ENCODE data around the gene TMEM69.
"Not testable (repeated sequence)": the region's sequence is repeated elsewhere in the genome, so short reads cannot be mapped to it uniquely, and the experiment has no call there.

TMEM69 gene

GRCh38 chr1:45716700-45717099, 28.7 kb downstream of the TMEM69 start:
- FAIRE-seq (no peak), DNase-seq (ENCODE audit: insufficient read length, low spot score) (no peak)
- TF ChIP-seq CTCF (IDR thresholded peaks at IDR 0.05; ENCODE audit: insufficient read depth, missing control alignments): no peak

- FAIRE-seq; DNase-seq (ENCODE audit: insufficient read length, low spot score): not testable (repeated sequence)
These were observed 29.4 kb downstream of the TMEM69 start for GRCh38 chr1:45717386-45717785.

GRCh38 chr1:45718289-45718688, 30.3 kb downstream of the TMEM69 start:
- FAIRE-seq: no peak
- no peak for DNase-seq (ENCODE audit: insufficient read length, low spot score)
- TF ChIP-seq CTCF (IDR thresholded peaks at IDR 0.05; ENCODE audit: insufficient read depth, missing control alignments): no peak

- no peak for TF ChIP-seq CTCF (IDR thresholded peaks at IDR 0.05; ENCODE audit: insufficient read depth, missing control alignments)
- no peak for DNase-seq (ENCODE audit: insufficient read length, low spot score)
- FAIRE-seq: no peak
These were observed 33.2 kb downstream of the TMEM69 start for GRCh38 chr1:45721207-45721606.

- no peak for TF ChIP-seq CTCF (IDR thresholded peaks at IDR 0.05; ENCODE audit: insufficient read depth, missing control alignments)
- FAIRE-seq: no peak
- no peak for DNase-seq (ENCODE audit: insufficient read length, low spot score)
These were observed 34.8 kb downstream of the TMEM69 start for GRCh38 chr1:45722809-45723208.

GRCh38 chr1:45723248-45723930, 35.4 kb downstream of the TMEM69 start:
- FAIRE-seq: no peak
- TF ChIP-seq CTCF (IDR thresholded peaks at IDR 0.05; ENCODE audit: insufficient read depth, missing control alignments): no peak
- DNase-seq (ENCODE audit: insufficient read length, low spot score): no peak

GRCh38 chr1:45726007-45726406, 38.0 kb downstream of the TMEM69 start:
- not testable (repeated sequence) for FAIRE-seq; DNase-seq (ENCODE audit: insufficient read length, low spot score)

- no peak for DNase-seq (ENCODE audit: insufficient read length, low spot score)
- FAIRE-seq: no peak
- no peak for TF ChIP-seq CTCF (IDR thresholded peaks at IDR 0.05; ENCODE audit: insufficient read depth, missing control alignments)
These were observed 42.2 kb downstream of the TMEM69 start for GRCh38 chr1:45730075-45730779.

Data from D721Med (cell line).